ENCODE measurements around the gene FADS2. TPM values are rescaled to one million over a fixed set of nuclear protein-coding genes. Genes with fewer than 3 reads are reported as not detected.

FADS2 gene
- total and polyA plus RNA-seq, 4 donors, result 44.5 to 165 (median 78.8) TPM

GRCh38 chr11:61890529-61891330 is 62.6 kb downstream of the FADS2 start:
- Histone ChIP-seq H3K27me3 (ENCODE audit: control insufficient read depth in 3 of 3, insufficient read depth in 3 of 3, low read length in 2 of 3) (no peaks in the 10 kb centered on the region), H3K9me3 (ENCODE audit: control insufficient read depth in 4 of 4, insufficient read depth in 3 of 4, low read length in 3 of 4) (no peaks in the 10 kb centered on the region), H3K27ac (ENCODE audit: low read depth in 1 of 2, low read length in 1 of 2) (peak overlapping the region; percentile 85 to 95), H3K4me1 (ENCODE audit: control insufficient read depth in 5 of 5, insufficient read depth in 5 of 5, low read length in 5 of 5) (peaks cover 0 to 11% (median 8%) of the 10 kb centered on the region in 5 donors), H3K4me3 (peak overlapping the region; percentile 77), H3K36me3 (ENCODE audit: control insufficient read depth in 4 of 4, insufficient read depth in 4 of 4, low read length in 4 of 4) (no peaks in the 10 kb centered on the region), H3K9ac (ENCODE audit: insufficient read depth in 1 of 2, low read length in 2 of 2) (peak overlapping the region in 1 of 2 donors; percentile 26)
- no peak for ATAC-seq (ENCODE audit: insufficient read depth, low FRiP score)
- 1 to 2% methylated on average over 37 to 38 of the region's 38 CpGs for WGBS, 2 donors
- TF ChIP-seq CTCF (IDR thresholded peaks at IDR 0.05; ENCODE audit: control extremely low read depth, extremely low read depth), result no peak
- DNase-seq, result peak in 2 of 3 donors; percentile 21 to 41

DNA sequence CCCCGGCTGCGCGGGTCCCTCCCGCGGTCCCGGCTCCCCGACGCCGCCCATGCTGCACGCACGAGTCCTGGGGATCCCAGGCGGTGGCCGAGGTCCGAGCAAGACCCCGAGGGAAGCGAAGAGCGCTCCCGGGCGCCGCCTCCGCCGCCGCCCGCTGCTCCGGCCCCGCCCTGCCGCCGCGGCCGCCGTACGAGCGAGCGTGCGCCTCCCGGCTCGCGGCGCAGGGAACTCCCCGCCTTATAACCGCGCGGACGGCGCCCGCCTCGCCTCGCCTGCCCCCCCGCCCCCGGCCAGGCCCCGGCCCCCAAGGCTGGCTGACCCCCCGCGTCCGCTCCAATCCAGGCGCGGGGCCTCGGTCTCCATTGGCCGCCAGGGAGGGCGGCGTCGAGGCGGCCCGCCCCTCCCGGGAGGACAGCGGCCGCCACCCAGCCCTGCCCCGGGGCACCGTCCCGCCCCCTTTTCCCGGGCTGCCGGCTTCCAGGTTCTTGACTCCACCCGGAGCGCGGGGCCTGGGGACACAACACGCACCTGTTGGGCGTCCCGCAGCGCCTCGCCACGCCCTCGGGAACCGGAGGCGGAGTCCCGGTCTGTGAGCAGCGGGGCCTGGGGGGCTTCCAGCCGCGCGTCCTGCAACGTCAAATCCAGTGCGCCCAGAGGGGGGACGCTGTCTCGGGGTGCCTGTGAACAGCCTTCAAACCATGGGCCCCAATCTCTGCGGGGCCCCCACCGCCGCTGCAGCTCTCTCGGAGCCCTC is 63.4 kb downstream of the FADS2 start, which contains the start of gene FADS3:
TSS of gene FADS3 (minus strand) at position 215 of the 754 bp plus-strand sequence. CDS start at position 51, 164 bp downstream.
- 0 to 1% methylated on average over 62 to 96 of the region's 96 CpGs for WGBS, 2 donors
- H3K9ac ChIP-seq (ENCODE audit: insufficient read depth in 1 of 2, low read length in 2 of 2), result peak within 1 kb of the TSS in 1 of 2 donors; percentile 26
- peaks cover 0 to 4% (median 0%) of the 10 kb centered on the region in 4 donors for H3K36me3 ChIP-seq (ENCODE audit: control insufficient read depth in 4 of 4, insufficient read depth in 4 of 4, low read length in 4 of 4)
- H3K4me3 ChIP-seq, result peak within 1 kb of the TSS; percentile 77
- ATAC-seq (ENCODE audit: insufficient read depth, low FRiP score), result peak; percentile 86
- peak; percentile 63 to 81 (median 69) for DNase-seq
- peaks cover 0 to 11% (median 8%) of the 10 kb centered on the region in 5 donors for H3K4me1 ChIP-seq (ENCODE audit: control insufficient read depth in 5 of 5, insufficient read depth in 5 of 5, low read length in 5 of 5)
- TF ChIP-seq CTCF (IDR thresholded peaks at IDR 0.05; ENCODE audit: control extremely low read depth, extremely low read depth), result no peak
- H3K27me3 ChIP-seq (ENCODE audit: control insufficient read depth in 3 of 3, insufficient read depth in 3 of 3, low read length in 2 of 3), result no peaks in the 10 kb centered on the region
- peak within 1 kb of the TSS; percentile 85 to 95 for H3K27ac ChIP-seq (ENCODE audit: low read depth in 1 of 2, low read length in 1 of 2)
- no peaks in the 10 kb centered on the region for H3K9me3 ChIP-seq (ENCODE audit: control insufficient read depth in 4 of 4, insufficient read depth in 3 of 4, low read length in 3 of 4)

GRCh38 chr11:61892085-61892370 is 63.9 kb downstream of the FADS2 start:
- no peak for ATAC-seq (ENCODE audit: insufficient read depth, low FRiP score)

More at GRCh38 chr11:61892085-61892370, 63.9 kb downstream of the FADS2 start:
- Histone ChIP-seq H3K9me3 (ENCODE audit: control insufficient read depth in 4 of 4, insufficient read depth in 3 of 4, low read length in 3 of 4) (no peaks in the 10 kb centered on the region), H3K36me3 (ENCODE audit: control insufficient read depth in 4 of 4, insufficient read depth in 4 of 4, low read length in 4 of 4) (peaks cover 0 to 4% (median 2%) of the 10 kb centered on the region in 4 donors), H3K4me3 (no peak overlapping the region), H3K4me1 (ENCODE audit: control insufficient read depth in 5 of 5, insufficient read depth in 5 of 5, low read length in 5 of 5) (peaks cover 0 to 11% (median 8%) of the 10 kb centered on the region in 5 donors), H3K27ac (ENCODE audit: low read depth in 1 of 2, low read length in 1 of 2) (peak overlapping the region; percentile 71 to 77), H3K9ac (ENCODE audit: insufficient read depth in 1 of 2, low read length in 2 of 2) (no peak overlapping the region), H3K27me3 (ENCODE audit: control insufficient read depth in 3 of 3, insufficient read depth in 3 of 3, low read length in 2 of 3) (no peaks in the 10 kb centered on the region)
- no peak for DNase-seq
- no peak for TF ChIP-seq CTCF (IDR thresholded peaks at IDR 0.05; ENCODE audit: control extremely low read depth, extremely low read depth)
- 18 to 21% methylated on average over 12 of the region's 12 CpGs for WGBS, 2 donors
